ENCODE data around the gene ENTPD5.

DNA sequence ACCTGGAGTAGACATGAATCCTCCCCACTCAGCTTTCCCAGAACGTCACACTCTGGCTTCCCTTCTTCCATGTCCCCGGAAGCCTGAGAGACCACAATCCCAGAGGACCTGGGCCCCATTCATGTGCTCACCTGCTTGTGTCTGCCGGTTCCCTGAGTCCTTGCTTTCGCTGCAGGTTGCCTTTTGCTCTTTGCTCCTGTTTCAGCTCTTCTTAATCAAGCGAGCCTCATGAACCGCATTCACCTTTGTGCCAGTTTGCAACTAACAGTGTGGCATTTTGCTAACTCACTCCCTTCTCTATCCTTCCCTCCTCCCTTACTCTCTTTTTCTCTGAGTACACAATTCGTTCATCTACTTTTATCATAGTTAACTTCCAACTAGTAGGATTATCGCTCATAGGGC, 23.1 kb downstream of the ENTPD5 start:
- TF ChIP-seq GATA2 (IDR thresholded peaks at IDR 0.05; ENCODE audit: low read depth, low read length) (no peak), GATA3 (IDR thresholded peaks at IDR 0.05; ENCODE audit: low read depth, low read length) (no peak)

Measured in SH-SY5Y (cell line).